H1 (cell line): ENCODE results near the gene BRI3BP. TPM values are rescaled to one million over a fixed set of nuclear protein-coding genes. Genes with fewer than 3 reads are reported as not detected.

Experiments
- CTCF ChIA-PET: fragments of 300-600 bp; sonication (Branson Sonifier 250); formaldehyde crosslinking; loops from one replicate; lab custom pipeline; 2021; ENCODE audit not compliant: partially characterized antibody; lab: Charles Lee
- POLR2A ChIA-PET: fragments of 300-600 bp; sonication (Branson Sonifier 250); formaldehyde crosslinking; loops from one replicate; lab custom pipeline; 2021; ENCODE audit warnings: inconsistent platforms; ENCODE audit not compliant: partially characterized antibody; lab: Charles Lee
- DNase-seq, 2 experiments: peaks; one replicate each; pipeline versions ENCODE4 v3.0.0 to v3.0.0-alpha.2; 2010 to 2022; ENCODE audit warnings: low spot score in 2 of 2, low read depth in 1 of 2, mixed read lengths in 1 of 2
- FAIRE-seq: peaks from 2 replicates; lab custom pipeline; 2011; peaks lifted over from hg19 to GRCh38; lab: Jason Lieb, UNC
- H2AFZ ChIP-seq: 2 replicates; pipeline ENCODE4 v1.8.1; 2012; ENCODE audit warnings: low read length, inconsistent platforms
- H2AK5ac ChIP-seq: 2 replicates; pipeline ENCODE4 v1.6.1; 2013; ENCODE audit warnings: low read depth, low read length
- H2BK120ac ChIP-seq: replicated peaks from 2 replicates; pipeline ENCODE3; 2013; ENCODE audit warnings: low read depth, low read length, inconsistent platforms
- H2BK12ac ChIP-seq: 2 replicates; pipeline ENCODE4 v1.6.1; 2013; ENCODE audit warnings: low read depth, low read length
- H2BK15ac ChIP-seq: 2 replicates; pipeline ENCODE4 v1.6.1; 2013; ENCODE audit warnings: low read length
- H2BK20ac ChIP-seq: 2 replicates; pipeline ENCODE4 v1.6.1; 2013; ENCODE audit warnings: low read length
- H2BK5ac ChIP-seq: 2 replicates; pipeline ENCODE4 v1.6.1; 2013; ENCODE audit warnings: low read depth, low read length
- H3K14ac ChIP-seq: 2 replicates; pipeline ENCODE4 v1.6.1; 2013; ENCODE audit warnings: inconsistent platforms; ENCODE audit not compliant: insufficient read length
- H3K18ac ChIP-seq: 2 replicates; pipeline ENCODE4 v1.6.1; 2013; ENCODE audit warnings: low read length; ENCODE audit errors: extremely low read depth
- H3K23ac ChIP-seq: 2 replicates; pipeline ENCODE4 v1.6.1; 2013; ENCODE audit warnings: inconsistent platforms; ENCODE audit not compliant: insufficient read length
- H3K23me2 ChIP-seq: 2 replicates; pipeline ENCODE4 v1.6.1; 2013; ENCODE audit warnings: low read depth, low read length
- H3K27ac ChIP-seq: 2 replicates; pipeline ENCODE4 v1.6.1; 2011; ENCODE audit warnings: low read depth, low read length, inconsistent platforms
- H3K27me3 ChIP-seq, 4 experiments: replicated peaks in 1 of 4; 1 replicate in 1 of 4; 2 replicates in 3 of 4; pipeline versions ENCODE4 v1.6.1 to v1.8.1; 2011 to 2013; ENCODE audit warnings: low read length in 3 of 4, mild to moderate bottlenecking in 3 of 4, inconsistent platforms in 2 of 4, mixed read lengths in 2 of 4, moderate library complexity in 1 of 4; ENCODE audit not compliant: control insufficient read depth in 3 of 4, insufficient read depth in 3 of 4; ENCODE audit errors: extremely low read depth in 1 of 4
- H3K36me3 ChIP-seq, 4 experiments: 2 replicates each; pipeline versions ENCODE4 v1.6.1 to v1.8.1; 2011 to 2013; ENCODE audit warnings: mild to moderate bottlenecking in 4 of 4, low read length in 3 of 4, moderate library complexity in 2 of 4, control low read depth in 1 of 4, inconsistent platforms in 1 of 4; ENCODE audit not compliant: insufficient read depth in 4 of 4, control insufficient read depth in 2 of 4
- H3K4ac ChIP-seq: replicated peaks from 2 replicates; pipeline ENCODE3; 2013; ENCODE audit warnings: low read length, low read depth, mixed read lengths, inconsistent platforms; ENCODE audit not compliant: insufficient read length
- H3K4me1 ChIP-seq, 4 experiments: replicated peaks in 1 of 4; 1 replicate in 1 of 4; 2 replicates in 3 of 4; pipeline versions ENCODE4 v1.6.1 to v1.8.1; 2011 to 2013; ENCODE audit warnings: low read length in 3 of 4, inconsistent platforms in 2 of 4, mixed read lengths in 1 of 4; ENCODE audit not compliant: insufficient read depth in 4 of 4, control insufficient read depth in 3 of 4
- H3K4me2 ChIP-seq, 2 experiments: 2 replicates each; pipeline versions ENCODE4 v1.6.1 to v1.8.1; 2011 to 2013; ENCODE audit warnings: low read depth in 2 of 2, low read length in 2 of 2, control low read depth in 1 of 2, inconsistent platforms in 1 of 2, mild to moderate bottlenecking in 1 of 2; ENCODE audit not compliant: insufficient read depth in 1 of 2
- H3K4me3 ChIP-seq, 4 experiments: fragments of 200-600, 300-600 bp in 1 of 4; sonication (generic), shearing (Covaris generic), sonication (Bioruptor Twin) in 1 of 4; 2 replicates each; pipeline versions ENCODE4 v1.5.1 to v1.8.1; 2011 to 2016; ENCODE audit warnings: low read length in 4 of 4, low read depth in 3 of 4, control low read depth in 2 of 4, inconsistent platforms in 2 of 4, mild to moderate bottlenecking in 2 of 4, mixed read lengths in 1 of 4, moderate library complexity in 1 of 4; ENCODE audit not compliant: insufficient read depth in 2 of 4; ENCODE audit errors: extremely low read depth in 1 of 4
- H3K56ac ChIP-seq: replicated peaks from 2 replicates; pipeline ENCODE3; 2013; ENCODE audit warnings: low read depth, mild to moderate bottlenecking, mixed read lengths, low read length, inconsistent platforms; ENCODE audit not compliant: insufficient read length
- H3K79me1 ChIP-seq: 2 replicates; pipeline ENCODE4 v1.6.1; 2013; ENCODE audit warnings: low read depth, low read length, control low read depth
- H3K79me2 ChIP-seq, 2 experiments: 2 replicates each; pipeline versions ENCODE4 v1.6.1 to v1.8.1; 2012 to 2013; ENCODE audit warnings: low read length in 2 of 2, mild to moderate bottlenecking in 2 of 2, inconsistent platforms in 1 of 2; ENCODE audit not compliant: insufficient read depth in 2 of 2, control insufficient read depth in 1 of 2
- H3K9ac ChIP-seq, 4 experiments: replicated peaks in 1 of 4; 1 replicate in 1 of 4; 2 replicates in 3 of 4; pipeline versions ENCODE4 v1.6.1 to v1.8.1; 2011 to 2013; ENCODE audit warnings: low read depth in 3 of 4, low read length in 3 of 4, control low read depth in 2 of 4, mild to moderate bottlenecking in 2 of 4, moderate library complexity in 2 of 4, inconsistent platforms in 1 of 4; ENCODE audit errors: extremely low read depth in 1 of 4
- H3K9me3 ChIP-seq, 2 experiments: 2 replicates each; pipeline versions ENCODE4 v1.6.1 to v1.8.1; 2012 to 2013; ENCODE audit warnings: mild to moderate bottlenecking in 2 of 2, moderate library complexity in 2 of 2, control low read depth in 1 of 2, inconsistent platforms in 1 of 2, low read depth in 1 of 2, low read length in 1 of 2, mixed read lengths in 1 of 2; ENCODE audit not compliant: insufficient read depth in 2 of 2
- H4K20me1 ChIP-seq, 2 experiments: replicated peaks in 1 of 2; 2 replicates each; pipeline versions ENCODE3 to v1.8.1; 2011 to 2013; ENCODE audit warnings: inconsistent platforms in 2 of 2, low read length in 2 of 2, mild to moderate bottlenecking in 1 of 2; ENCODE audit not compliant: insufficient read depth in 2 of 2, control insufficient read depth in 1 of 2
- H4K5ac ChIP-seq: 2 replicates; pipeline ENCODE4 v1.6.1; 2013; ENCODE audit warnings: low read length, low read depth, mixed read lengths, inconsistent platforms; ENCODE audit not compliant: insufficient read length
- H4K8ac ChIP-seq: 2 replicates; pipeline ENCODE4 v1.8.0; 2013; ENCODE audit warnings: mild to moderate bottlenecking, moderate library complexity, low read length, inconsistent platforms; ENCODE audit not compliant: insufficient read depth; ENCODE audit errors: extremely low read depth
- H4K91ac ChIP-seq: replicated peaks from 2 replicates; pipeline ENCODE3; 2013; ENCODE audit warnings: low read length, mixed read lengths, inconsistent platforms; ENCODE audit not compliant: insufficient read length
- E2F6 ChIP-seq: IDR thresholded peaks from 2 replicates; pipeline ENCODE4 v1.6.1; 2012; ENCODE audit warnings: inconsistent platforms
- KDM5A ChIP-seq: fragments of 200-600 bp; IDR thresholded peaks from 2 replicates; pipeline ENCODE4 v1.7.1; 2012; ENCODE audit warnings: mild to moderate bottlenecking, low read length, inconsistent platforms, mixed read lengths
- RFX5 ChIP-seq: IDR thresholded peaks from 2 replicates; pipeline ENCODE4 v1.6.1; 2011; ENCODE audit warnings: low read depth, low read length, improper control_type of control experiment, borderline replicate concordance
- USF2 ChIP-seq: IDR thresholded peaks from 2 replicates; pipeline ENCODE4 v1.6.1; 2011; ENCODE audit warnings: low read length, improper control_type of control experiment
- WGBS, 2 experiments: shearing (Covaris generic) in 1 of 2; methylation state at CpG; one replicate each; pipeline versions ENCODE4 v1.1.6 to v1.1.7; 2013 to 2015; ENCODE audit warnings: low lambda C conversion rate in 2 of 2, mixed read lengths in 2 of 2, inconsistent platforms in 1 of 2, low coverage in 1 of 2, missing lambda C conversion rate in 1 of 2; ENCODE audit not compliant: insufficient replicate concordance in 2 of 2, insufficient coverage in 1 of 2, insufficient read length in 1 of 2; ENCODE audit errors: extremely low coverage in 1 of 2, missing lambda C conversion rate in 1 of 2; 5-methylcytosine and 5-hydroxymethylcytosine counted together
- polyA plus RNA-seq, 7 experiments: library from polyadenylated mRNA; depleted of rRNA in 3 of 7; stranded (reverse) in 5 of 7; unstranded in 2 of 7; fragments of >200 nt in 5 of 7; fragments of 200-250 nt in 2 of 7; gene quantifications; 1 replicate in 5 of 7; 2 replicates in 1 of 7; 4 replicates in 1 of 7; pipeline versions ENCODE4 v1.2.1 to v1.2.3, GENCODE V29; 2011 to 2013; ENCODE audit warnings: missing spikeins in 2 of 7, mixed read lengths in 2 of 7
- total RNA-seq: library from RNA; stranded (reverse); fragmentation: NEBNext Ultra II Directional; extraction: Animal tissue kit (Norgen Biotek cat#: 25700); gene quantifications from 2 replicates; pipeline ENCODE4 v1.2.1, GENCODE V29; 2021

BRI3BP gene
- total and polyA plus RNA-seq, 2 of the 8 experiments (the other 6 are each of a cell fraction or from before 2014, with no cell fraction given): 5.4 to 14.2 TPM

DNA sequence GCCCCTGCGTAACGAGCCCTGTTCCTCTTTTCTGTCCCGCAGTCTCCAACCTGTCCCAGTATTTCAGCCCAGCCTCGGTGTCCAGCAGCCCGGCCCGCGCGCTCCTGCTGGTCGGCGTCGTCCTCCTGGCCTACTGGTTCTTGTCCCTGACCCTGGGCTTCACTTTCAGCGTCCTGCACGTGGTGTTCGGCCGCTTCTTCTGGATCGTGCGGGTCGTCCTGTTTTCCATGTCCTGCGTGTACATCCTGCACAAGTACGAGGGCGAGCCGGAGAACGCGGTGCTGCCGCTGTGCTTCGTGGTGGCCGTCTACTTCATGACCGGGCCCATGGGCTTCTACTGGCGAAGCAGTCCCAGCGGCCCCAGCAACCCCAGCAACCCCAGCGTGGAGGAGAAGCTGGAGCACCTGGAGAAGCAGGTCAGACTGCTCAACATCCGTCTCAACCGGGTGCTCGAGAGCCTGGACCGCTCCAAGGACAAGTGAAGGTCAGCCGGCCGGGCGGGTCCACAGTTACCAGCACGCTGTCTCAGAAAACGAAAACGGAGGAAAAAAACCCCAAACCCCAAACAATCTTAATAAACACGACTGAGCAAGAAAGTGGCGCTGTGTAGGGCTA lies 31.6 kb downstream of the BRI3BP start:
- Histone ChIP-seq H3K18ac (no peak overlapping the region), H4K20me1 (peaks cover 0 to 4% of the 10 kb centered on the region in 2 experiments), H2BK20ac (no peak overlapping the region), H3K27me3 (no peaks in the 10 kb centered on the region), H4K5ac (no peak overlapping the region), H2BK120ac (no peak overlapping the region), H3K9ac (no peak overlapping the region), H3K36me3 (peaks cover 0 to 15% (median 6%) of the 10 kb centered on the region in 4 experiments; a peak in 4 of 8 replicates), H2BK5ac (no peak overlapping the region), H2AFZ (no peak overlapping the region), H3K56ac (no peak overlapping the region), H3K23me2 (no peaks in the 10 kb centered on the region), H4K91ac (no peak overlapping the region), H3K9me3 (no peaks in the 10 kb centered on the region), H3K4me1 (no peaks in the 10 kb centered on the region), H3K4me2 (no peak overlapping the region), H2AK5ac (no peak overlapping the region), H3K79me2 (no peaks in the 10 kb centered on the region), H2BK12ac (no peak overlapping the region), H2BK15ac (no peak overlapping the region), H3K4me3 (no peak overlapping the region), H3K27ac (no peak overlapping the region; the same call in 1 of the 2 replicates), H3K79me1 (no peaks in the 10 kb centered on the region), H3K14ac (no peak overlapping the region), H3K23ac (no peak overlapping the region), H3K4ac (no peak overlapping the region), H4K8ac (peak overlapping the region; percentile 59; the same call in 1 of the 2 replicates)
- DNase-seq (no peak), FAIRE-seq (no peak)
- 95% methylated on average over 43 of the region's 43 CpGs; no CpG with 5 or more reads in 1 of the 2 experiments for WGBS, 2 experiments
- no peak for TF ChIP-seq USF2
- TF ChIP-seq KDM5A: no peak
- no peak for TF ChIP-seq RFX5
- TF ChIP-seq E2F6: no peak
- POLR2A ChIA-PET: interaction anchor here (1.4 kb wide), 1 partner anchor 19 kb away, joined by 3 read pairs; no protein-coding TSS in a partner anchor
- CTCF ChIA-PET: interaction anchor here (0.6 kb wide), 3 partner anchors 8 to 1881 kb away, joined by 3 read pairs; no protein-coding TSS in a partner anchor
